Nephron (organoid): ENCODE results near the gene RANBP17.

Experiments
- H3K27ac Mint-ChIP-seq, 3 experiments: 2 replicates each; pipeline ENCODE4 v1.8.0; 2020; ENCODE audit warnings: mixed read lengths in 3 of 3, mild to moderate bottlenecking in 2 of 3, moderate library complexity in 1 of 3
- H3K27me3 Mint-ChIP-seq: 2 replicates; pipeline ENCODE4 v1.8.0; 2021; ENCODE audit warnings: low read depth, mild to moderate bottlenecking, moderate library complexity, mixed read lengths
- H3K36me3 Mint-ChIP-seq: 2 replicates; pipeline ENCODE4 v1.8.0; 2020; ENCODE audit warnings: low read depth, mixed read lengths
- H3K4me1 Mint-ChIP-seq: 2 replicates; pipeline ENCODE4 v1.8.0; 2020; ENCODE audit warnings: mixed read lengths
- H3K4me3 Mint-ChIP-seq, 3 experiments: 2 replicates each; pipeline ENCODE4 v1.8.0; 2020; ENCODE audit warnings: mild to moderate bottlenecking in 3 of 3, mixed read lengths in 3 of 3, moderate library complexity in 2 of 3
- H3K9me3 Mint-ChIP-seq: 2 replicates; pipeline ENCODE4 v1.8.0; 2020; ENCODE audit warnings: mixed read lengths
- CTCF ChIP-seq, 3 experiments: fragments of 200-600 bp; sonication (generic); IDR thresholded peaks; one replicate each; pipeline ENCODE4 v1.5.0; 2021; ENCODE audit warnings: antibody characterized with exemption in 3 of 3; ENCODE audit not compliant: unreplicated experiment in 3 of 3

Gene RANBP17

GRCh38 chr5:170844651-170845050 lies 17.2 kb upstream of the RANBP17 start:
- Mint-ChIP-seq H3K36me3 (no peaks in the 10 kb centered on the region), H3K9me3 (peaks cover 3% of the 10 kb centered on the region), H3K4me1 (no peaks in the 10 kb centered on the region), H3K27me3 (no peaks in the 10 kb centered on the region), H3K27ac (no peak overlapping the region), H3K4me3 (no peak overlapping the region)
- no peak for TF ChIP-seq CTCF (IDR thresholded peaks at IDR 0.05; ENCODE audit: unreplicated experiment in 3 of 3)

GRCh38 chr5:170846416-170846815 lies 15.4 kb upstream of the RANBP17 start:
- Mint-ChIP-seq H3K27ac (no peak overlapping the region), H3K4me1 (no peaks in the 10 kb centered on the region), H3K4me3 (no peak overlapping the region), H3K36me3 (no peaks in the 10 kb centered on the region), H3K27me3 (no peaks in the 10 kb centered on the region), H3K9me3 (peaks cover 3% of the 10 kb centered on the region)
- TF ChIP-seq CTCF (IDR thresholded peaks at IDR 0.05; ENCODE audit: unreplicated experiment in 3 of 3): no peak

GRCh38 chr5:170846846-170847245 lies 15.0 kb upstream of the RANBP17 start:
- Mint-ChIP-seq H3K36me3 (no peaks in the 10 kb centered on the region), H3K27ac (no peak overlapping the region), H3K4me1 (no peaks in the 10 kb centered on the region), H3K9me3 (peaks cover 3% of the 10 kb centered on the region), H3K27me3 (no peaks in the 10 kb centered on the region), H3K4me3 (no peak overlapping the region)
- no peak for TF ChIP-seq CTCF (IDR thresholded peaks at IDR 0.05; ENCODE audit: unreplicated experiment in 3 of 3)

- Mint-ChIP-seq H3K9me3 (peaks cover 3% of the 10 kb centered on the region), H3K4me1 (no peaks in the 10 kb centered on the region), H3K27me3 (no peaks in the 10 kb centered on the region), H3K4me3 (no peak overlapping the region), H3K27ac (no peak overlapping the region), H3K36me3 (no peaks in the 10 kb centered on the region)
- TF ChIP-seq CTCF (IDR thresholded peaks at IDR 0.05; ENCODE audit: unreplicated experiment in 3 of 3): no peak
These were observed 13.8 kb upstream of the RANBP17 start for GRCh38 chr5:170848033-170848432.

- Mint-ChIP-seq H3K36me3 (no peaks in the 10 kb centered on the region), H3K27ac (no peak overlapping the region), H3K4me3 (no peak overlapping the region), H3K4me1 (no peaks in the 10 kb centered on the region), H3K9me3 (peaks cover 3% of the 10 kb centered on the region), H3K27me3 (no peaks in the 10 kb centered on the region)
- no peak for TF ChIP-seq CTCF (IDR thresholded peaks at IDR 0.05; ENCODE audit: unreplicated experiment in 3 of 3)
These were observed 12.4 kb upstream of the RANBP17 start for GRCh38 chr5:170849374-170849773.

GRCh38 chr5:170854566-170854965 lies 7.3 kb upstream of the RANBP17 start:
- no peaks in the 10 kb centered on the region for H3K4me1 Mint-ChIP-seq
- TF ChIP-seq CTCF (IDR thresholded peaks at IDR 0.05; ENCODE audit: unreplicated experiment in 3 of 3): no peak
- H3K27me3 Mint-ChIP-seq: no peaks in the 10 kb centered on the region
- H3K9me3 Mint-ChIP-seq: peaks cover 11% of the 10 kb centered on the region
- peaks cover 3% of the 10 kb centered on the region for H3K36me3 Mint-ChIP-seq
- H3K27ac Mint-ChIP-seq: no peak overlapping the region
- H3K4me3 Mint-ChIP-seq: no peak overlapping the region
